Calu3 (cell line): ENCODE data around the gene PRELID2. TPM values are rescaled to one million over a fixed set of nuclear protein-coding genes. Genes with fewer than 3 reads are reported as not detected.

Experiments
- BruUV-seq: library from RNA; stranded (reverse); fragments of 400-500 nt; replicated peaks from 2 replicates; lab custom pipeline; 2021; lab: Mats Ljungman, UMichigan
- CTCF ChIA-PET: fragments of 300-600 bp; sonication (Branson Sonifier 250); formaldehyde crosslinking; loops from one replicate; lab custom pipeline; 2022; ENCODE audit warnings: antibody characterized with exemption; lab: Charles Lee
- DNase-seq: peaks from one replicate; pipeline ENCODE4 v3.0.0; 2022
- H3K27ac Mint-ChIP-seq: one replicate; pipeline ENCODE4 v1.8.0; 2022; ENCODE audit warnings: mixed read lengths; ENCODE audit not compliant: unreplicated experiment
- H3K27me3 Mint-ChIP-seq: one replicate; pipeline ENCODE4 v1.8.0; 2022; ENCODE audit warnings: mixed read lengths; ENCODE audit not compliant: unreplicated experiment
- H3K36me3 Mint-ChIP-seq: one replicate; pipeline ENCODE4 v1.8.0; 2022; ENCODE audit warnings: mild to moderate bottlenecking, moderate library complexity, mixed read lengths; ENCODE audit not compliant: insufficient read depth, unreplicated experiment
- H3K4me1 Mint-ChIP-seq: one replicate; pipeline ENCODE4 v1.8.0; 2022; ENCODE audit warnings: mild to moderate bottlenecking, low read depth, mixed read lengths; ENCODE audit not compliant: unreplicated experiment
- H3K4me3 Mint-ChIP-seq: one replicate; pipeline ENCODE4 v1.8.0; 2022; ENCODE audit warnings: mild to moderate bottlenecking, low read depth, moderate library complexity, mixed read lengths; ENCODE audit not compliant: unreplicated experiment
- H3K9me3 Mint-ChIP-seq: one replicate; pipeline ENCODE4 v1.8.0; 2022; ENCODE audit warnings: low read depth, mixed read lengths; ENCODE audit not compliant: unreplicated experiment
- intact Hi-C: fragments of 100-400 bp; cut with micrococcal nuclease; formaldehyde crosslinking; loops from one replicate; pipeline ENCODE4 v1.10.0; 2022; ENCODE audit not compliant: unreplicated experiment
- total RNA-seq: library from RNA; stranded (reverse); gene quantifications from 2 replicates; pipeline ENCODE4 v1.2.3, GENCODE V29; 2022
- TF ChIP-seq, protein P1 (sequence below): fragments of 200-600 bp; IDR thresholded peaks from one replicate; pipeline ENCODE4 v1.8.0; 2022; ENCODE audit warnings: antibody characterized with exemption; ENCODE audit not compliant: unreplicated experiment

Gene PRELID2
- total RNA-seq, 1 experiment from 2014 or later: 33.4 TPM

DNA sequence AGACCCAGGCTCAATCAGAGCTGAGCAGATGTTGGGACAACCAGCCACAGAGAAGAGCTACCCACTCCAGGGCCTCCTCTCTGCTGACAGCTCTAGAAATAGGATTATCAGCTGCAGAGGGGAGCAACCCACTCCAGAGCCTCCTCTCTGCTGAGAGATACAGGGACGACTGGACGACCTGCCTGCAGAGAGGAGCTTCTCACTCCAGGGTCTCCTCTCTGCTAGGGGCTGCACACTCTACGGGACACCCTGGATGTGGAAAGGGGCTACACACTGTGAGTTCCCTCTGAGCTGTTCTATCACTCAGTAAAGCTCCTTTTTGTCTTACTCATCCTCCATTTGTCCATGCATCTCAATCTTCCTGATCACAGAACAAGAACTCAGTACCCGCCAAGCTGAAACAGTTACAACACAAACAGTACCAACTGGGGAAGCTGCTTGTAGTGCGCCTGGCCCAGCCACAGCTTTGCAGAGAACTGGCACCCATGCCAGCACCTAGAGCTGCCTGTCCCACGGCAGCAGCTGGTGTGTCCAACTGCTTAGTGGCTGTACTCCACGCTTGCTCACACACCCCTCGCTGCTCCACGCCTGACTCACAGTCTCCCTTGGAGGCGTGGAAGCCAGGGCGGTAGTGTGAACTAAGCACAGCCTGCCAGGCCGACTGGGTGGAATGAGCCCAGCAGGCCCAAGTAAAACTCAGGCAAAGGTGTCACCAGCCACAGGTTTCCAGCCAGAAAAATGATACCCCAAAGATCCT is 56.8 kb downstream of the PRELID2 start:
- no peak overlapping the region for H3K4me3 Mint-ChIP-seq
- H3K27me3 Mint-ChIP-seq: no peaks in the 10 kb centered on the region
- H3K9me3 Mint-ChIP-seq: no peaks in the 10 kb centered on the region
- TF ChIP-seq, protein P1, sequence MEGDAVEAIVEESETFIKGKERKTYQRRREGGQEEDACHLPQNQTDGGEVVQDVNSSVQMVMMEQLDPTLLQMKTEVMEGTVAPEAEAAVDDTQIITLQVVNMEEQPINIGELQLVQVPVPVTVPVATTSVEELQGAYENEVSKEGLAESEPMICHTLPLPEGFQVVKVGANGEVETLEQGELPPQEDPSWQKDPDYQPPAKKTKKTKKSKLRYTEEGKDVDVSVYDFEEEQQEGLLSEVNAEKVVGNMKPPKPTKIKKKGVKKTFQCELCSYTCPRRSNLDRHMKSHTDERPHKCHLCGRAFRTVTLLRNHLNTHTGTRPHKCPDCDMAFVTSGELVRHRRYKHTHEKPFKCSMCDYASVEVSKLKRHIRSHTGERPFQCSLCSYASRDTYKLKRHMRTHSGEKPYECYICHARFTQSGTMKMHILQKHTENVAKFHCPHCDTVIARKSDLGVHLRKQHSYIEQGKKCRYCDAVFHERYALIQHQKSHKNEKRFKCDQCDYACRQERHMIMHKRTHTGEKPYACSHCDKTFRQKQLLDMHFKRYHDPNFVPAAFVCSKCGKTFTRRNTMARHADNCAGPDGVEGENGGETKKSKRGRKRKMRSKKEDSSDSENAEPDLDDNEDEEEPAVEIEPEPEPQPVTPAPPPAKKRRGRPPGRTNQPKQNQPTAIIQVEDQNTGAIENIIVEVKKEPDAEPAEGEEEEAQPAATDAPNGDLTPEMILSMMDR: no peak
- CTCF ChIA-PET: no interaction called here
- no peaks in the 10 kb centered on the region for H3K36me3 Mint-ChIP-seq
- H3K27ac Mint-ChIP-seq: no peak overlapping the region
- no TSS peak for BruUV-seq
- H3K4me1 Mint-ChIP-seq: peaks cover 9% of the 10 kb centered on the region
- intact Hi-C loops: no loop called here
- DNase-seq: no peak

DNA sequence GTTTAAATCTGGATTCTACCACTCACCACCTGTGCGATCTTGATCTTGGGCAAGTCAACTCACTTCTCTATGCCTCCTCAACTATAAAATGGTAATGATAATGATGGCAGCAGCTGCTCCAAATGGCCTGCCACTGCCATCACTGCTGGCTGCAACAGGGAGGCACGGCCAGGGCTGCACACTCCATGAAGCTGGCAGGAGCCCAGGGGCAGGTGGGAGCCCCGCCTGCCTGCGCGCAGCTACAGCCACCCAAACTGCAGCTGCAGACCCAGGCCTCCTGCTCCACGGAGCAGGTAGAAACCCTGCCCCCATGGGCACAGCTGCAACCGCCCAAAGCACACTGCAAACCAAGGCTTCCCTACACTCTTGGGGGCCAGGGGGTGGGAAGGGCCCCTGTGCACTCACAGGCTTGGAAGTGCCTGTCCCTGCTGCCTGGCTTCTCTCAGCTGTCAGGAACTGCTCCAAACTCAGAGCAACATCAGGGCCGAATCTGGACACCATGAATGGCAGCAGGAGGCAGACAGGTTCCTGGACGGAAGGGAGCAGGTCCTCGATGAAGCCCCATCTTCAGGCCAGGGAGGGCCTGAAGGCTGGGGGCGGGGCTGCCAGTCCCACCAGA is 57.6 kb downstream of the PRELID2 start:
- no peaks in the 10 kb centered on the region for H3K27me3 Mint-ChIP-seq
- H3K9me3 Mint-ChIP-seq: no peaks in the 10 kb centered on the region
- CTCF ChIA-PET: no interaction called here
- H3K36me3 Mint-ChIP-seq: no peaks in the 10 kb centered on the region
- no peak overlapping the region for H3K27ac Mint-ChIP-seq
- no peak for DNase-seq
- H3K4me3 Mint-ChIP-seq: no peak overlapping the region
- no TSS peak for BruUV-seq
- peaks cover 9% of the 10 kb centered on the region for H3K4me1 Mint-ChIP-seq
- intact Hi-C loops: no loop called here
- TF ChIP-seq, protein P1: no peak

DNA sequence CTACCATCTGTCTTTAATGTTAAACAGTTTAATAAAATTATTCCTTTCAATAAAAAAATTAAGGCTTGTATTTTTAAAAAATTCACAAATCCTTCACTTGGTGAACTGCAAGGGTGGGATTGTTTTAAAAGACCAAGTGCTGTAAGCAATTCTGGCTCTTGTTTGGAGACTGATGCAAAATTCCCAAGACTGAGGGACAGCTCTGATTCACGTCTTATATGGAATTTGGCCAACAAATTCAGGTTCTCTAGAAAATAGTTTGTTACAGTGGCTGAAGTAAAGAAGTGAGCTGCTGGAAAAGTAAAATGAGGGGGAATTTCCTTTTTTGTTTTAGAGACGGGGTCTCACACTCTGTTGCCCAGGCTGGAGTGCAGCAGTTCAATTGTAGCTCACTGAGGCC is 58.3 kb downstream of the PRELID2 start:
- CTCF ChIA-PET: no interaction called here
- intact Hi-C loops: no loop called here
- Mint-ChIP-seq H3K4me3 (no peak overlapping the region), H3K27me3 (no peaks in the 10 kb centered on the region), H3K4me1 (peaks cover 9% of the 10 kb centered on the region), H3K27ac (no peak overlapping the region), H3K36me3 (no peaks in the 10 kb centered on the region), H3K9me3 (no peaks in the 10 kb centered on the region)
- DNase-seq: no peak
- no TSS peak for BruUV-seq
- TF ChIP-seq, protein P1: no peak

DNA sequence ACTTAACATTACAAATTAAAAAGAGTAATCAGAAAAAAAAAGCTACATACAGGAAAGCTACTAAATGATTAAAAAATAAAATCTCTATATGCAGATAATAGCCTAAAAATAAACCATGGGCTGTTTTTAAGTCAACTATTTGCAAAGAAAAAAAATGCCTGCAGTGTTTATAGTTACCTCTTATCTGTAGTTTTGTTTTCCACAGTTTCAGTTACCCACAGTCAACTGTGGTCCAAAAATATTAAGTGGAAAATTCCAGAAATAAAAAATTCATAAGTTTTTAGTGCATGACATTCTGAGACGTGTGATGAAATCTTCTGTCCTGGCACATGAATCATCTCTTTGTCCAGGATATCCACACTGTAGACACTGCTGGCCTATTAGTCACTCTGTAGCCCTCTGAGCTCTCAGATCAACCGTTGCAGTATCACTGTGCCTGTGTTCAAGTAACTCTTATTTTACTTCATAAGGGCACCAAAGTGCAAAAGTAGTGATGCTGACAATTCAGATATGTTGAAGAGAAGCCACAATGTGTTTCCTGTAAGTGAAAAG is 59.2 kb downstream of the PRELID2 start:
- Mint-ChIP-seq H3K27ac (peak overlapping the region; percentile 12), H3K4me1 (peaks cover 9% of the 10 kb centered on the region), H3K27me3 (no peaks in the 10 kb centered on the region), H3K36me3 (no peaks in the 10 kb centered on the region), H3K9me3 (no peaks in the 10 kb centered on the region), H3K4me3 (no peak overlapping the region)
- no TSS peak for BruUV-seq
- intact Hi-C loops: no loop called here
- CTCF ChIA-PET: no interaction called here
- DNase-seq: peak; percentile 24
- TF ChIP-seq, protein P1: no peak
